Prostate gland (tissue), 2 donors: Measurements from ENCODE around the gene NUP50.

Experiments
- POLR2AphosphoS5 ChIP-seq: sonication (generic); formaldehyde crosslinking; IDR thresholded peaks from one replicate; pipeline ENCODE4 v1.6.1; 2017; ENCODE audit warnings: antibody characterized with exemption
- TF ChIP-seq, protein P1 (sequence below), 4 experiments: fragments of 200-600 bp in 2 of 4; fragments of 450-650 bp in 2 of 4; sonication (generic) in 2 of 4; IDR thresholded peaks; 1 replicate in 3 of 4; 2 replicates in 1 of 4; pipeline ENCODE4 v1.5.1; 2016 to 2019; ENCODE audit warnings: antibody characterized with exemption in 4 of 4, mild to moderate bottlenecking in 2 of 4, moderate library complexity in 2 of 4

DNA sequence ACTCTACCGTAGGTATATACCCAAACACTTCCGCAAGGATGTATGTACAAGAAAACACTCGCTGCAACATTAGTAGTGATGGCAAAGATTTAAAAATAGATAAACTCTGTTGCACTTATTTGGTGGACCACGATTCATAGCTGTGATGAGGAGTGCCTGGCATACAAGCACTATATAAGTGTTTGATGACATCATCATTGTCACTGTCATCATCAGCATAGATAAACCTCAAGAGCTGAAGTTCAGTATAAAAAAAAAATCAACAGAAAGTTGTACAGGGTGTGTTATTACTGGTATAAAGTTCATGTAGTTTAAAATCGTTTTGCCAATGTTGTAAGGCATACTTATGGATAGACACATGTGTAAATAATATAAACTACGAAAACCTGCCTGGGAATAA lies 24.0 kb upstream of the NUP50 start:
- TF ChIP-seq, protein P1, sequence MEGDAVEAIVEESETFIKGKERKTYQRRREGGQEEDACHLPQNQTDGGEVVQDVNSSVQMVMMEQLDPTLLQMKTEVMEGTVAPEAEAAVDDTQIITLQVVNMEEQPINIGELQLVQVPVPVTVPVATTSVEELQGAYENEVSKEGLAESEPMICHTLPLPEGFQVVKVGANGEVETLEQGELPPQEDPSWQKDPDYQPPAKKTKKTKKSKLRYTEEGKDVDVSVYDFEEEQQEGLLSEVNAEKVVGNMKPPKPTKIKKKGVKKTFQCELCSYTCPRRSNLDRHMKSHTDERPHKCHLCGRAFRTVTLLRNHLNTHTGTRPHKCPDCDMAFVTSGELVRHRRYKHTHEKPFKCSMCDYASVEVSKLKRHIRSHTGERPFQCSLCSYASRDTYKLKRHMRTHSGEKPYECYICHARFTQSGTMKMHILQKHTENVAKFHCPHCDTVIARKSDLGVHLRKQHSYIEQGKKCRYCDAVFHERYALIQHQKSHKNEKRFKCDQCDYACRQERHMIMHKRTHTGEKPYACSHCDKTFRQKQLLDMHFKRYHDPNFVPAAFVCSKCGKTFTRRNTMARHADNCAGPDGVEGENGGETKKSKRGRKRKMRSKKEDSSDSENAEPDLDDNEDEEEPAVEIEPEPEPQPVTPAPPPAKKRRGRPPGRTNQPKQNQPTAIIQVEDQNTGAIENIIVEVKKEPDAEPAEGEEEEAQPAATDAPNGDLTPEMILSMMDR (IDR thresholded peaks at IDR 0.05), result no peak
- TF ChIP-seq POLR2AphosphoS5, result no peak
